Esophagus muscularis mucosa (tissue), 4 donors: ENCODE results near the gene ZBTB48. TPM values are rescaled to one million over a fixed set of nuclear protein-coding genes. Genes with fewer than 3 reads are reported as not detected.
"Not testable (repeated sequence)": the region's sequence is repeated elsewhere in the genome, so short reads cannot be mapped to it uniquely, and the experiment has no call there.

ENCODE experiments used
- DNase-seq: peaks from one replicate; pipeline ENCODE4 v3.0.0-alpha.2; 2017; ENCODE audit errors: extremely low spot score
- H3K27ac ChIP-seq, 4 donors: fragments of 200-600 bp; sonication (generic); replicated peaks in 1 of 4; 1 replicate in 3 of 4; 2 replicates in 1 of 4; pipeline ENCODE4 v1.5.1; 2016 to 2019; ENCODE audit warnings: mild to moderate bottlenecking in 1 of 4
- H3K27me3 ChIP-seq, 4 donors: fragments of 200-600 bp; sonication (generic); one replicate each; pipeline versions ENCODE4 v1.5.1 to v1.6.0; 2016 to 2019
- H3K36me3 ChIP-seq, 4 donors: fragments of 200-600 bp; sonication (generic); one replicate each; pipeline ENCODE4 v1.5.1; 2016 to 2019
- H3K4me1 ChIP-seq, 4 donors: fragments of 200-600 bp; sonication (generic); one replicate each; pipeline ENCODE4 v1.5.1; 2016 to 2019
- H3K4me3 ChIP-seq, 4 donors: fragments of 200-600 bp; sonication (generic); 1 replicate in 2 of 4; 2 replicates in 2 of 4; pipeline ENCODE4 v1.5.1; 2016 to 2019; ENCODE audit warnings: mild to moderate bottlenecking in 4 of 4, moderate library complexity in 1 of 4
- H3K9me3 ChIP-seq, 4 donors: fragments of 200-600 bp; sonication (generic); 1 replicate in 3 of 4; 2 replicates in 1 of 4; pipeline ENCODE4 v1.5.1; 2016 to 2019
- CTCF ChIP-seq, 3 experiments: fragments of 200-600 bp in 2 of 3; fragments of 450-650 bp in 1 of 3; sonication (generic) in 2 of 3; IDR thresholded peaks; one replicate each; pipeline ENCODE4 v1.5.1; 2017 to 2019; ENCODE audit warnings: antibody characterized with exemption in 3 of 3, mild to moderate bottlenecking in 2 of 3, moderate library complexity in 1 of 3
- EP300 ChIP-seq: sonication (generic); formaldehyde crosslinking; IDR thresholded peaks from one replicate; pipeline ENCODE4 v1.6.1; 2017; ENCODE audit warnings: antibody characterized with exemption
- POLR2A ChIP-seq: fragments of 450-650 bp; IDR thresholded peaks from one replicate; pipeline ENCODE4 v1.6.1; 2017; ENCODE audit warnings: antibody characterized with exemption, moderate library complexity, mild to moderate bottlenecking, low read depth
- POLR2AphosphoS5 ChIP-seq, 2 donors: sonication (generic); formaldehyde crosslinking; IDR thresholded peaks; one replicate each; pipeline ENCODE4 v1.6.1; 2017; ENCODE audit warnings: antibody characterized with exemption in 2 of 2
- WGBS: methylation state at CpG from one replicate; pipeline ENCODE4 v1.1.5; 2018; 5-methylcytosine and 5-hydroxymethylcytosine counted together
- intact Hi-C: fragments of 100-400 bp; cut with DNase I; formaldehyde crosslinking; loops from one replicate; pipeline ENCODE4 v1.15.1; 2023
- total RNA-seq, 4 donors: library from RNA; depleted of rRNA; stranded (reverse); fragments of >200 nt; gene quantifications; one replicate each; pipeline versions ENCODE4 v1.1.0 to v1.2.1, GENCODE V29; 2016

ZBTB48 gene
- total RNA-seq, 4 donors from 2014 or later, result 15.0 to 24.9 (median 16.4) TPM

DNA sequence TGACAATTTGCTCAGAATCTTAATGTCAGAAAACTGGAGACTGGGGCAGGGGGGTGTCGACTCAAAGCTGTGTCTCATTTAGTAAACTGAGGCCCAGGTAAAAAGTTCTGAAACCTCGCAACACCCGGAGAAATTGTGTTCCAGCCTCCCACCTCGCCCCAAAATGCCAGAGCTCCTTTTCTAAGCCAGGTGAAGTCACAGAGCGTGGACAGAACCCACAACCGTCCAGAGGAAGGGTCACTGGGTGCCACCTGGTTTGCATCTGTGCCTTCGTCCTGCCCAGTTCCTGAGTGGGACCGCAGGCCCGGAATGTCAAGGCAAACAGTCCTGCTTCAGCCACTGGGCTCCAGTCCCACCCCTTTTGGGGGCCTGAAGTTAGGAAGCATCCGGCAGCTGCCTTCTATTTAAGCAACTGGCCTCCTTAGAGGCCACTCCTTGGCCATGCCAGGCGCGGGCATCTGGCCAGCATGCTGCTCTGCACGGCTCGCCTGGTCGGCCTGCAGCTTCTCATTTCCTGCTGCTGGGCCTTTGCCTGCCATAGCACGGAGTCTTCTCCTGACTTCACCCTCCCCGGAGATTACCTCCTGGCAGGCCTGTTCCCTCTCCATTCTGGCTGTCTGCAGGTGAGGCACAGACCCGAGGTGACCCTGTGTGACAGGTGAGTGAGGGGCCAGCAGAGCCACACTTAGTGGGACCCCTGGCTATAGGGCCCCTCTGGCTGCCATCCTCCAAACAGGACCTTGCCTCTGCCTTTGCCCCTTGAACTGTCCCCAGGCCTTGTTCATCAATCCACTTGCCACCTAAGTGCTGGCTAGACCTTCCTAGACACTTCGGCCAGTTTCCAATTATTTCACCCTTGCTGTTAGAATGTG lies 24.7 kb upstream of the ZBTB48 start, which contains the start of gene TAS1R1:
TAS1R1 (plus strand) TSS at position 401 of the 872 bp plus-strand sequence; CDS start at position 468, 67 bp downstream.
- Histone ChIP-seq H3K27me3 (no peaks in the 10 kb centered on the region), H3K9me3 (no peaks in the 10 kb centered on the region), H3K27ac (peak within 1 kb of the TSS; percentile 82 to 86 (median 84)), H3K36me3 (peaks cover 8 to 17% (median 9%) of the 10 kb centered on the region in 4 donors), H3K4me1 (peaks cover 15 to 28% (median 25%) of the 10 kb centered on the region in 4 donors), H3K4me3 (peak within 1 kb of the TSS; percentile 82 to 85 (median 82))
- 68% methylated on average over 5 of the region's 19 CpGs for WGBS
- no peak for DNase-seq
- TF ChIP-seq CTCF (IDR thresholded peaks at IDR 0.05) (no peak), POLR2AphosphoS5 (IDR thresholded peaks at IDR 0.05) (no peak), POLR2A (no peak), EP300 (no peak)
- intact Hi-C loops, result loop anchor here (2.0 to 5.0 kb wide), 3 partner anchors 24 to 87 kb away; partner anchors contain the start of genes PLEKHG5 and ZBTB48

DNA sequence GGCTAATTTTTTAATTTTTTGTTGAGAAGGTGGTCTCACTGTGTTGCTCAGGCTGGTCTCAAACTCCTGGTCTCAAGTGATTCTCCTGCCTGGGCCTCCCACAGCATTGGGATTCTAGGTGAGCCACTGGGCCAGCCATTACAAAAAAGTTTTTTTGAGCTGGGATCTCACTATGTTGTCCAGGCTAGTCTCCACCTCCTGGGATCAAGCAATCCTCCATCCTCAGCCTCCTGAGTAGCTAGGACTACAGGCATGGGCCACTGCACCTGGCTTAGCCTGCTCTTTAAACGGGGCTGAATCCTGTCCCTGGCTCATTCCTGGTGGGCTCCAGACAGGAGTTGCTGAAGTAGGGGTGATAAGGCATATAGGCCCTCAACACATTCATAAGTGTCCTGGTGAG lies 22.2 kb upstream of the ZBTB48 start:
- no peak for DNase-seq
- WGBS, result 94% methylated on average over 1 of the region's 1 CpG
- H3K27ac ChIP-seq, result no peak overlapping the region
- H3K4me3 ChIP-seq, result no peak overlapping the region
- peaks cover 15 to 24% (median 22%) of the 10 kb centered on the region in 4 donors for H3K4me1 ChIP-seq
- H3K9me3 ChIP-seq, result no peaks in the 10 kb centered on the region
- H3K36me3 ChIP-seq, result no peaks in the 10 kb centered on the region
- H3K27me3 ChIP-seq, result no peaks in the 10 kb centered on the region
- intact Hi-C loops, result loop anchor here (5.0 kb wide), 1 partner anchor 85 kb away; no protein-coding TSS in a partner anchor
- TF ChIP-seq POLR2AphosphoS5 (IDR thresholded peaks at IDR 0.05) (no peak), CTCF (IDR thresholded peaks at IDR 0.05) (no peak), EP300 (no peak), POLR2A (no peak)

DNA sequence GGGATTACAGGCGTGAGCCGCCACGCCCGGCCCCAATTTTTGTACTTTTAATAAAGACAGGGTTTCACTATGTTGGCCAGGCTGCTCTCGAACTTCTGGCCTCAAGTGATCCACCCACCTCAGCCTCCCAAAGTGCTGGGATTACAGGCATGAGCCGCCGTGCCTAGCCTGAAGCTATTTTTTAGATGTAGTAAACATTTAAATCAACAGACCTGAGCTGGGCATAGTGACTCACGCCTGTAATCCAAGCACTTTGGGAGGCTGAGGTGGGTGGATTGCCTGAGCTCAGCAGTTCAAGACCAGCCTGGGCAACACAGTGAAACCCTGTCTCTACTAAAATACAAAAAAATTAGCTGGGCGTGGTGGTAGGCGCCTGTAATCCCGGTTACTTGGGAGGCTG lies 20.6 kb upstream of the ZBTB48 start:
- 94% methylated on average over 7 of the region's 11 CpGs for WGBS
- intact Hi-C loops, result loop anchor here (5.0 kb wide), 1 partner anchor 83 kb away; no protein-coding TSS in a partner anchor
- not testable (repeated sequence) for H3K27ac ChIP-seq, H3K36me3 ChIP-seq, DNase-seq, H3K27me3 ChIP-seq, H3K9me3 ChIP-seq, H3K4me3 ChIP-seq
- peaks cover 5 to 10% (median 10%) of the 10 kb centered on the region in 4 donors for H3K4me1 ChIP-seq

DNA sequence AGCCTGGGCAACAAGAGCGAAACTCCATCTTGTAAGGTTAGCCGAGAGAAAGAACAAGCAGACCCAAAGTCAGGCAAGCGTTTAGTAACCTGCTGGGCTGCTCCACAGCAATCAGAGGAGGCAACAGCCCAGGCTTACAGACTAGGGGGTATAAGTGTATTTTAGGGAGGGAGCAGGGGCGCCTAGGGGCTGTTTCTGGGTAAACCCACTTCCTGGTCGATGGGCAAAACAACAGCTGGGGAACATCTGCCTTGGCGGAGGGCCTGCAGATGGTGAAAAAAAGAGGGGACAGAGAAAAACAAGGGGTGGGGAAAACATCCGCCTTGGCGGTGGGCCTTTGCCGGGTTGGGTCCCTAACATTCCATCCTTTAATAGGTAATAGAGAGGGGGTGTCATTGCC lies 19.5 kb upstream of the ZBTB48 start:
- DNase-seq, result no peak
- H3K4me3 ChIP-seq, result no peak overlapping the region
- 60% methylated on average over 9 of the region's 9 CpGs for WGBS
- no peaks in the 10 kb centered on the region for H3K27me3 ChIP-seq
- peaks cover 0 to 2% (median 2%) of the 10 kb centered on the region in 4 donors for H3K4me1 ChIP-seq
- H3K36me3 ChIP-seq, result no peaks in the 10 kb centered on the region
- intact Hi-C loops, result no loop called here
- TF ChIP-seq EP300 (no peak), CTCF (IDR thresholded peaks at IDR 0.05) (no peak), POLR2A (no peak), POLR2AphosphoS5 (IDR thresholded peaks at IDR 0.05) (no peak)
- no peaks in the 10 kb centered on the region for H3K9me3 ChIP-seq
- no peak overlapping the region for H3K27ac ChIP-seq

- no peaks in the 10 kb centered on the region for H3K4me1 ChIP-seq
- no peak for TF ChIP-seq CTCF (IDR thresholded peaks at IDR 0.05)
- TF ChIP-seq POLR2AphosphoS5 (IDR thresholded peaks at IDR 0.05), result no peak
- intact Hi-C loops, result no loop called here
Measured at GRCh38 chr1:6569033-6569432, 10.8 kb upstream of the ZBTB48 start.

More at GRCh38 chr1:6569033-6569432, 10.8 kb upstream of the ZBTB48 start:
- WGBS, result 88% methylated on average over 11 of the region's 11 CpGs
- DNase-seq, result no peak
- no peaks in the 10 kb centered on the region for H3K36me3 ChIP-seq
- peaks cover 0 to 4% (median 0%) of the 10 kb centered on the region in 4 donors for H3K27me3 ChIP-seq
- H3K27ac ChIP-seq, result no peak overlapping the region
- peaks cover 0 to 6% (median 3%) of the 10 kb centered on the region in 4 donors for H3K9me3 ChIP-seq
- no peak overlapping the region for H3K4me3 ChIP-seq
